Glomerular endothelial cell (primary cell): ENCODE results near the gene ATG2A. TPM values are rescaled to one million over a fixed set of nuclear protein-coding genes. Genes with fewer than 3 reads are reported as not detected.

Source experiments
- DNase-seq: peaks from one replicate; pipeline ENCODE4 v3.0.0-alpha.2; 2011; ENCODE audit warnings: low read depth, low spot score; ENCODE audit errors: extremely low read depth
- total RNA-seq: library from RNA; depleted of rRNA; stranded (reverse); fragments of >200 nt; gene quantifications from 2 replicates; pipeline ENCODE4 v1.2.3, GENCODE V29; 2015

Gene ATG2A
- total RNA-seq, 1 donor from 2014 or later: 34.5 TPM

- no peak for DNase-seq
These were observed 44.1 kb downstream of the ATG2A start for GRCh38 chr11:64872790-64873488.

- DNase-seq: no peak
These were observed 45.5 kb downstream of the ATG2A start for GRCh38 chr11:64871492-64871891.

- no peak for DNase-seq
These were observed 46.0 kb downstream of the ATG2A start for GRCh38 chr11:64870893-64871466.

- DNase-seq: no peak
These were observed 46.7 kb downstream of the ATG2A start for GRCh38 chr11:64870176-64870892.

GRCh38 chr11:64869571-64870175, 47.3 kb downstream of the ATG2A start:
- no peak for DNase-seq

GRCh38 chr11:64868904-64869570, 48.0 kb downstream of the ATG2A start:
- peak; percentile 83 for DNase-seq

- no peak for DNase-seq
These were observed 49.1 kb downstream of the ATG2A start for GRCh38 chr11:64867748-64868462.

GRCh38 chr11:64866173-64866491, 50.9 kb downstream of the ATG2A start:
- DNase-seq: no peak

- no peak for DNase-seq
These were observed 51.5 kb downstream of the ATG2A start for GRCh38 chr11:64865286-64866172.

GRCh38 chr11:64864473-64865285, 52.3 kb downstream of the ATG2A start:
- DNase-seq: no peak

GRCh38 chr11:64864135-64864472, 52.9 kb downstream of the ATG2A start:
- DNase-seq: no peak

- no peak for DNase-seq
These were observed 53.5 kb downstream of the ATG2A start for GRCh38 chr11:64863391-64864060.

- DNase-seq: no peak
These were observed 54.0 kb downstream of the ATG2A start for GRCh38 chr11:64862987-64863390.

GRCh38 chr11:64861227-64861975, 55.6 kb downstream of the ATG2A start:
- no peak for DNase-seq

- DNase-seq: no peak
These were observed 57.2 kb downstream of the ATG2A start for GRCh38 chr11:64859542-64860414.

GRCh38 chr11:64858467-64859263, 58.3 kb downstream of the ATG2A start:
- DNase-seq: no peak
